ENCODE measurements around the gene FAM193B.
A peak's percentile ranks its signal among the peaks of the same experiment; 100 is the strongest.
"Not testable (repeated sequence)": the region's sequence is repeated elsewhere in the genome, so short reads cannot be mapped to it uniquely, and the experiment has no call there.

FAM193B gene

DNA sequence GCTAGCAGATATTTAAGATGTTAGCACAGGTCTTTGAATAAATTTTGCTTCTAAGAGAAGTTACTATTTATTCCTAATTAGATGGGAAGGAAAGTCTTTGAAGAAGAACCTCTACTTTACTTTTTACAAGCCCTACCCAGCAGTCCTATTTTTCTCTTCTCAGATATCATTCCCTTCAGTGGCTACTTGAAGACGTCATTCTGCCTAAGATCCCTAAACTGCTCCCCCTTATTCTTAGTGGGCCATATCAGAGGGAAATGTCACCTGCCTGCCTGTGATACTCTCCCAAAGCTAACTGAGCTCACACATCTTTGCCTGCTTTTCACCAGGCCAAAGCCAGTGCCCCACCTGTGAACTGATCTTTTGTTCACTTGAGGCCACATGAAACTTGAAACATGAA, 21.1 kb upstream of the FAM193B start:
- no peak for DNase-seq

DNA sequence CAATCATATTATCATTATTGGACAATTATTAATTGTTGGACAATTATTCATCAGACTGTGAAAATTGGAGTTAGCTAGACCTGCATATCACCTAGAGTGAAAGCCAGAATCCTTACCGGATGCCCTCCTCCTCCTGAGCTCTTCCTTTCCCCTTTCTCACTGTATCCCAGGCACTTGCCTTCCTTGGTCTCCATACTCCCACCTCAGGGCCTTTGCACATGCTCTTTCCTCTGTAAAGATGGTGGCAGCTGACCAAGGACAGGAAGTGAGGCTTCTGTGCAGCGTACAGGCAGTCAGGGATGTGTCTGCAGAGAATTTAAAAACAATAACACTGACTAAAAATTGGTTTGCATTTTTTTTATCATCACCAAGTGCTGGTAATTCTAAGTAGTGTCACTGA, 15.5 kb upstream of the FAM193B start:
- DNase-seq: no peak

DNA sequence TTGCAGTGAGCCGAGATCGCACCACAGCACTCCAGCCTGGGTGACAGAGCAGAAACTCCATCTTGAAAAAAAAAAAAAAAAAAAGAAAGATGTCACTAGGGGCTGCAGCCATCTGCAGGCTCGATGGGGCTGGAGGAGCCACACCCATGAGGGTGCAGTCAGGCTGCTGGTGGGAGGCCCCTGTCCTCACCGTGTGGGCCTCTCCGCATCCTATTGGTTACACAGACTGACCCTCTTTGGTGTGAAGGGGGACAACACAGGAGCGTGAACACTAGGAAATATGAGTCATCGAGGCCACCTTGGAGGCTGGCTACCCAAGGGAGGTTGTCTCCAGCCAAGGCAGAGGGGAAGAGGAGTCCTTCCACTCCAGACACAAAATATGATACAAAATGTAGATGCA, 14.0 kb upstream of the FAM193B start:
- no peak for DNase-seq

DNA sequence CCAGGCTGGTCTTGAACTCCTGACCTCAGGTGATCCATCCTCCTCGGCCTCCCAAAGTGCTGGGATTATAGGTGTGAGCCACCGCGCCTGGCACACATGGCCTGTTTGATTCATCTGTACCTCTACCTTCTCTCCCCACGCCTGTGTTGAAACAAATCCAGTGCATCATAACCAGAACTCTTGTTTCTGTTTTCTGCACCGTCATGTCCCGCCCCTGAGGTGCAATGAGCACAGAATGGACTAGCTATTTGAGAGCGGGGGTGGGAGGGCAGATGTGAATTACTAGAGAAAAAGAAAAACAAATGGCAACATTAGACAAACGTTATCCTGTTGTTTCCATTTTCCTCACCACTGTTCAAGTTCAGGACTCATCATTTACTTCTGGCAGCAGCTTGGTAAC, 10.7 kb upstream of the FAM193B start:
- no peak for DNase-seq

DNA sequence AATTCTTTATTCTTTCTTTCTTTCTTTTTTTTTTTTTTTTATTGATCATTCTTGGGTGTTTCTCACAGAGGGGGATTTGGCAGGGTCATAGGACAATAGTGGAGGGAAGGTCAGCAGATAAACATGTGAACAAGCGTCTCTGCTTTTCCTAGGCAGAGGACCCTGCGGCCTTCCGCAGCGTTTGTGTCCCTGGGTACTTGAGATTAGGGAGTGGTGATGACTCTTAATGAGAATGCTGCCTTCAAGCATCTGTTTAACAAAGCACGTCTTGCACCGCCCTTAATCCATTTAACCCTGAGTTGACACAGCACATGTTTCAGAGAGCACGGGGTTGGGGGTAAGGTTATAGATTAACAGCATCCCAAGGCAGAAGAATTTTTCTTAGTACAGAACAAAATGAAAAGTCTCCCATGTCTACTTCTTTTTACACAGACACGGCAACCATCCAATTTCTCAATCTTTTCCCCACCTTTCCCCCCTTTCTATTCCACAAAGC, 5.1 kb upstream of the FAM193B start:
- not testable (repeated sequence) for DNase-seq

DNA sequence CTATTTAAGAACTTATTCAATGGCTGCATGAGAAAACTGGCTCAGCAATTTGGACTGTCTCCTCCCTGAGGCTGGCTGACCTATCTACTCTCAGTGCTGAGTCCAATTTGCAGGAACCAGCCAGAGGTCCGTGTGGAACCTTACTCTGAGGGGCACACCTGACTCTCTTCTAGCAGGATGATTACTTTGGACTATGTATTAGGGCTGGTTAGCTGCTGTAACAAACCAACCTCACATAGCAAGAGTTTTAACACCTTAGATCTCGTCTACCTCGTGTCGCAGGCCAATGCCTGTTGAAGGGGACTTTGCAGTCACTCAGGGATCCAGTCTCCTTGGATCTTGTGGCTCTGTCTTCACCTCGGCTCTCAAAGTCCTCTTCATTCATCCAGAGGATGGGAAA, 3.4 kb upstream of the FAM193B start:
- no peak for DNase-seq

DNA sequence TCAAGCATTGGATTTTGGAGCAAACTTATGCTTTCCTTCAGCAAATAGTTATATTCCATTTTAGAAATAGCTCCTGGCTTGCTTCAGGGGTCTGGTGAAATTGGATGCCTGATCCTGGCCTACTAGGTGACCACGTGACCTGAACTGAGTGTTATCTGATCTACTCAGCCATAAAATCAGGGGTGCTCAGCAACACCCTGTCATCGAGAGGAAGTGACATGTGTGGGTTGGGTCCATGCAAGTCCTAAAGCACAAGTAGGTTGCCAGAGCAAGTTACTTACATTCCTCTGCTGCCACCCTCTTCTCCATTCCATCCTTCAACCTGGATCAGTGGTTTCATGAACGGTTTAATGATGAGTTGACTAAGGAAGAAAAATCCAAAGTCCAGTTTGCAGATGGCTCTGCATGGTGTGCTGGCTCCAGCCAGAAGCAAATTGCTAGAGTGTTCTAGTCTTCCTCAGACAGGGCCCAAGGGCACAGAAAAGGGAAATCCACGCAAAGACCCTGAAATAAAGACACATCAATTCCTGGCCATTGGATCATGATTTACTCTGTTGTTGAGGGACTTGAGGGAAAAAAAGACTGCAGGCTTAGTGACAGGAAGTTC, 2.8 kb upstream of the FAM193B start:
- DNase-seq: no peak

DNA sequence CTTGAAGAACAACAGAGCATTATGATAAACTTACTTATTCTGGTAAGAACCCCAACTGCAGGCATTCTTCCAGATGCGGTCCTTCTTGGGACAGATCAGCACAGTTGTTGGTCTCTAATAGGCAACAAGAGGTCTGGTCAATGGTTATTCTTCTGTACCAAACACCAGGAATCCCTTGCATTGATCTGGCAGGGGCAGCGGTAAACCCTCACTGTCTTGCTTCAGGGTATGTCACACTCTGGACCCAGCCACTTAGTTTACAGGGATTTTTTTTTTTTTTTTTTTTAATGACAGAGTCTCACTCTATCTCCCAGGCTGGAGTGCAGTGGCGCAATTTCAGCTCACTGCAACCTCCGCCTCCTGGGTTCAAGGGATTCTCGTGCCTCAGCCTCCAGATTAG, 1.3 kb upstream of the FAM193B start:
- no peak for DNase-seq

DNA sequence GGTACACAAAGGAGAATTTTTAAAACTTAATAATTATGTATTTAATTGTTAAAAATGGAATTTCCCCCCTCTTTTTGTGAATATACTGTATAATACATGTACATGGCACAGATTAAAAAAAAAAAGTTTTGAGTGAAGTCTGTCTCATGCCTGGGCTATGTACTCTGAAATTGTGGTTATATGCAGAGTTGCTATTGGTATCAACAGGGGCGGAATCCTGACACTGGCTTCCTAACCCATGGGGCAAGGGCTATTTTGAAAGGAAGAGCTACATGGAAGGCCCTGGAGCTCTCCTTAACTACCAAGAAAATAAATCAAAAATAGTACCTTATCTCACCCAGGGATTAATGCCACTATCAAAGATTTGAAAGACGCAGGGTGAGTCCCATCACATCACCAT, 865 bp upstream of the FAM193B start:
- DNase-seq: no peak

DNA sequence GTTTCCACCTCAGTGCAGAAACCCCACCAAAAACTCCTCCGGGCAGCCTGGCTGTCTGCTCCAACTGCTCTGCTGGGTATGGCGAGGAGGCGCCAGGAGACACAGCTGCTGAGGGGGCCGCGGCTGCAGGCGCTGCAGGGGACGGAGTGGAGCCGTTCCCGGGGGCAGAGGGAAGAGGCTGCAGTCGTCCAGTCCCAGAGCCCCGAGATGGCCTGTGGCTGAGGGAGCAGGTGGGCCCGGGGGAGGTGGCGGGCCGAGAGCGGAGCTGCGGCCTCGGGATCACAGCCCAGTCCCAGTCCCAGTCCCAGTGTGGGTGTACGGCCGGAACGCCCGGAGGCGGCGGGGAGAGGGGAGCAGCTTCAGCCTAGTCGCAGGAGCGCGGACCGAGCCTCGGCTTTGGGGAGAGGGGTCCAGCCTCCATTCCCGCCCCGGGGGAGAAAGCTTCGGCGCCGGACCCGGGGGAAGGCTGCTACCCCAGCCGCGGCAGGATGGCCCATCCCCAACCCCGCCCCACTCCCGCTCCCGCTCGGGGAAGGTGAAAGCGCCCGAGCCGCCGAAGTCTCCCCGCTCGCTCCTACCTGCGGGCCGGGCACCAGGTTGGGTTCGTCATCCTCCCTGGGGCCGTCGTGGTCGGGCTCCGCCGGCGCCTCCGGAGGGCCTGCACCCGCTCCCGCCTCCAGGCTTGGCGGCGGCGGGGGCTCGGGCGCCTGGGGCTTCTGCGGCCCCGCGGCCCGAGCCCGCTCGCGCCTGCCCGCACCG, 513 bp downstream of the FAM193B start:
- DNase-seq: peak in 1 of 4 experiments; percentile 26

DNA sequence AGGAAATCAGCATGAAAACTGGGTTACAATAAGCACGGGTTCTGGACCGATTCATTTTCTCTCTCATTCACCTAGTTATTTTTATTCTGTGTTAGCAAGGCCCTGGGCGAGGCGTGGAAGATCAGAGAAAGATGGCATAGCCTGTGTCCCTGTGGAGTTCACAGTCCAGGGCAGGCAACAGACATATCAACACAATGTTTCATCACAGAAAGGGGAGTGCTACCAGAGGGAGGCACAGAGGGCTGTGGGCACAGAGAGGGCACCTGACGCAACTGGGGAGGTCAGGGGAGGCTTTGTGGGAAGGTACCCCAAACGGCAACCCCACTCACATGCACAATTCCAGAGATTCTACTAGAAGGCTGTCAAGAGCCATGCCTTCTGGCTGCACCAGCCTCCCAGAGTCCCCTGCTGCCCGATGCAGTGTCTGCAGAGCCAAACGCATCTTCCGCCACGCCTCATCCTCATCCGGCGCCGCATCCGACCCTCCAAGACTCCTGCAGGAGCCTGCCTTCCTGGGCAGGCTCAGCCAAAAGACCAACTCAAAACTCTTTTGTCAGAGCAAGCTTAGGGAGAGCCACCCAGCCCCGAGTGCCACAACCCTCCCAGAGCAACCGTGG, 1.4 kb downstream of the FAM193B start:
- DNase-seq: no peak

DNA sequence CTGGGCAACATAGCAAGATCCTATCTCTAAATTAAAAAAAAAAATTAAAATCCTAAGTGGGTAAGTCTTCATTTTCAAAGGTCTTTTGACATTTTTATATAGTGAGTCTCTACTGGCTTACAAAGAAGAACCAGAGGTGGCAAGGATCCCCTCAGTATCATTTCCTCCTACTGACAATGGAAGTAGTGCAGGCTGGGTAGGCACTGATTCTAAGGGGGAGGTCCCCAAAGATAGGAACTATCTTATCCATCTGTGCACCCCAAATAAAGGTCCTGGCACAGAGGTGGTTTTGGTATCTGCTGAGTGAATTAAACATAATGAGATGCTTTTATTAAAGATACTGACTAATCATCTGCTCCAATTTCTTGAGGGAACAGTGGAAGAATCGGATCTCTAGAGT, 4.2 kb downstream of the FAM193B start:
- no peak for DNase-seq

DNA sequence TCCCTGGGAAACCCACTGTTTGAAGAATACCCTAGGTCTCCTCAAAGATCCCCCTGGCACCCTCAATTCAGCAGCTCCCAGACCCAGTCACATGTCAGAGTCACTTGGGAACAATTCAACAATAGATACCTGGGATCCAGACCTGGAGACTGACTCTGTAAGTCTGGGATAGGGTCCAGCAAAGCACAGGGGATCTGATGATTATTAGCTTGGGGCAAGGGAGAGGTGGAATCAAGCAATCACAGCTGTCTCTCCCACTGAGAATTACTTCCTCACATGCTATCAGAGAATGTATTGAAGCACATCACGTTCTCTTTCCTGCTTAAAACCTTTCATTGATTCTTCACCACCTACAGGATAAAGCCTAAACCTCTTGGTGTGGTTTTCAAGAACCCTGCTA, 5.9 kb downstream of the FAM193B start:
- DNase-seq: no peak

DNA sequence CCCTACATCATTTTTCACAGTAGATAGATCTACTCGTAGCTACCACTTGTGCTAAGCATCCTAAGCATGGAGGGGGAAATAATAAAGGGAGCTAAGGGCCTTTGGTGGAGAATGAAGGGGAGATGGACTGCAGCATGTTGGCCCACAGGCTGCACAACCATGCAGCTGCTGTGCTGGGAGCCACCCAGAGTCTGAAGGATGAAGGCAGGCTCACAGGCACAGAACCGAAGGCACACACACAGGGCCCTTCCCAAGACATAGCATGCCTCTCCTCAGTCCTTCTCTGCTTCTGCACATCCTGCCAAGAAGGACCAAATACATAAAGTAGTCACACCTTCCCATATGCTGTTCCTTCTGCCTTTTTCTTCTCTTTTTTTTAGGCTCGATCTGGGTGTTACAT, 6.6 kb downstream of the FAM193B start:
- DNase-seq: no peak

DNA sequence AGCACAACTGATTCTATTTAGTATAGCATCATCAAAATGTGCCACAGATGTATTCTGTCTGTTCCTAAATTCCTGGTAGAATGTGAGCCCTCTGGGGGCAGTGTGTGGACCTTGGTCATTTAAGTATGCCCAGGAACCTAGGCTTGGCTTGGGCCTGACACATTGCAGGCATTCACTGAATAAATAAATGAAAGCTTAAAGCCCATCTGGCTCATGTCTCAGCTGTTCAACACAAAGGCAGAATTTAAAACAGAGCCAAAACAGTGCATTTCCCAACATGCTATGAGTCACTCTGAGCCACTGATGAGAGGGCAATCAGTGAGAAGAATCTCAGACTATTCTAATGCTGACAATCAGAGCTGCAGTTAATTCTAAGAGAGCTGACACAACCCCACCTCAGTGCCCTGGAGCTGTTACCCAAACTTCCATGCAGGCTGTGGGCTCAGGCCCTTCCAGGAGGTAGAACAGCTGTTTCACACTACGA, 8.1 kb downstream of the FAM193B start:
- DNase-seq: no peak

DNA sequence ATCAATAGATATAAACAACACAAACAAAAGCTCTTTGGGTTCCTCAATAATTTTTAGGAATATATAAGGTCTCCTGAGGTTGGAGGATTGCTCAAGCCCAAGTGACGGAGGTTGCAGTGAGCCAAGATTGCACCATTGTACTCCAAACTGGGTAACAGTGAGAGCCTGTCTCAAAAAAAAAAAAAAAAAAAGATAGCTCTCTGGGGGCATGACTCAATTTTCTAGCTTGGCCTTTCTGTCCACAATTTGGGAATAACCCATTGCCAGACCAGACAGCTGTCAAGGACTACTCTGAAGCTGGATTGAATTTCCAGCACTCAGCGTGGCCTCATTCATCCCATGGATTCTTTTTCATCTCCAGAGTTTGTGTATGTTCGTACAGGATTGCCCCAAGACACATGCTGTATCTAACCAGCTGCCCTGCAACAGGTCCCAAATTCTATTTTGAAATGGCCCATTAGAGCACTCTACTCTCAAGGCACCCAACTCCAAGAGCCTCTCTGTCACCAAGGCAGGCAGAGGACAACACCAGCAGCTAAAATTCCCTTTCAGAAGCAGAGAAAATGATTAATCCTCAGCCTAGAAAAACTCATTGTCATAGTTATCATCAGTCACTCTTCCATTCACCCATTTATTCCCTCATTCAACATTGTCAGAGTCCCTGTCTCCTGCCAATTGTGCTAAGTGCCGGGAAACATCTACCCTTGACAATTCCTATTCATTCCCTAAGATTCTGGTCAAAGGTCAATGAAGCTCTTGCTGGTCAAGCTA, 8.7 kb downstream of the FAM193B start:
- no peak for DNase-seq

DNA sequence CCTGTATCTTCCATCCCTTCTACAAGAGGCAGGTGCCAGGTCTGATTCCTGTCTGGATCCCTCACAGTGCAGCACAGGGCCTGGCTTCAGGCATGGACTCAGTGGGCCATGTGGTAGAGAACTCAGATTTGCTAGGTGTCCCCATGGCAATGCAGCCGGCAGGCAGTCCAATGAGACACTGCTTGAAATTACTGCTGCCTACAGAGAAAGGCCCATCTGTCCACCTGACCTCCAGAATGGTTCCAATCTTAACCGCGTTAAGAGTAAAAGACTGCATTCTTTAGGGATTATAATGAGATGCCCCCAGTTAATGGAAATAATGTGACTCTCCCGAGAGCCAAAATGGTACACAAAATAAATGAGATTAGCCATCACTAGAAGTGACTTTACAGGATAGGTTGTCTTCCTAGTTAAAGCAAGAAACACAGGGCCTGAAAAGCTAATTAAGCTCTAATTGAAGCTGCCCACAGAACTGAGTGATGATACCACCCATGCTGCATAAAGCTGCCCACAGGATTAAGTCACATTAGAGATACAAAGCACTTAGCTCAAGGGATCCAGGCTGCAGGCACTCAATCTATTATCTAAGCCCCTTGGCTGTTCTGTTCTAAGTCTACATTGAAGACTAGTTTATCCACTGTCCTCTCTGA, 11.4 kb downstream of the FAM193B start:
- no peak for DNase-seq

DNA sequence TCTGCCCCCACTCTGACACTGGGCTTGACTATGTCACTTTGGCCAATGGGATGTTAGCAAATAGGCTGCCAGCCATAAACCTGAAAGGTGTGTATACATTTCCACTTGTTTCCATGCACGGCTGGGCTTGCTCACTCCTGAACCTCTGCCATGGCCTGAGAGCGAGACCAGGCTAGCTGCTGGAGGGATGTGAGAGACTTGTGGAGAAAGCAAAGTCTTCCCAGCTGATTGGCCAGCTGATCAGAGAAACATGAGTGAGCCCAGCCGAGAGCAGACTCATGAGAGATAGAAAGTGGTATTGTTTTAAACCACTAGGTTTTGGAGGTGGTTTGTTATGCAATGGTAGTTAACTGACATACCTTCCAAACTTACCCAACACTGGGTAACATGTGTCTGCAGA, 13.9 kb downstream of the FAM193B start:
- DNase-seq: no peak

DNA sequence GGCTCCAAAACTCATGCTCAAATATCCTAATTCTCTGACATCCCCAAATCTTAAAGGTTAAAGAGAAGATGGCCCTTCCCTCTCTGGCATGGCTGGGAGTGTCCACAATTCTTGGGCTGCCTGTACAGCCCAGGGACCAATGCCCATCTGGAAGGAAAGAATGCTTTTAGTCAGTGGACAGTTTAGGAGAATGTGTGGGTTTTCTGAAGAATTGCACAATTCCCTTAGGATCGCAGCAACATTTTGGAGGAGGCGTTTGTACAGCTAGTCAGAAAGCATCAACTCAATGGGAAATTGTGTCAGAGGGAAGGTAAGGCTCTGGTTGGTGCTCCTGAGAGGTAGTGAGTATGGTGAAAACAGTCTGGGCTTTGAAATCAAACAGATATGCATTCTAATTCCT, 15.0 kb downstream of the FAM193B start:
- no peak for DNase-seq

DNA sequence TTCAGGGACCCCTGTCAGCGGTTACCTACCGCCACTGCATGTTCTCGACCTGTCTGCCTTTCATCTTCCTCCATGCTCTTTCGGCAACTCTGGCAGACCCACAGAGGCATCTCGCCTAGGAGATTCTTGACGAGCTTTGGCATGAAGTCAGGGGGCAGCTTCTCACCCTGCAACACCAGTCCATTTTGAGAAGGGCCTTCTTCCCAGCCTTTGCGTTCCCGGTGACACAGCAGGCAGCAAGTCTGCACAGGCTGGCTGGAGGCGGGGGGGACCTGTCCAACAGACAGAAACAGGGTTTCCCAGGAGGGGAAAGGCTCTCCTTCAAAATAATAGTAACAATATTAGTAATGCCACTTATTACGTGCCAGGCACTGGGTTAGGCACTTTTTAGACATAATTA, 15.5 kb downstream of the FAM193B start:
- no peak for DNase-seq

DNA sequence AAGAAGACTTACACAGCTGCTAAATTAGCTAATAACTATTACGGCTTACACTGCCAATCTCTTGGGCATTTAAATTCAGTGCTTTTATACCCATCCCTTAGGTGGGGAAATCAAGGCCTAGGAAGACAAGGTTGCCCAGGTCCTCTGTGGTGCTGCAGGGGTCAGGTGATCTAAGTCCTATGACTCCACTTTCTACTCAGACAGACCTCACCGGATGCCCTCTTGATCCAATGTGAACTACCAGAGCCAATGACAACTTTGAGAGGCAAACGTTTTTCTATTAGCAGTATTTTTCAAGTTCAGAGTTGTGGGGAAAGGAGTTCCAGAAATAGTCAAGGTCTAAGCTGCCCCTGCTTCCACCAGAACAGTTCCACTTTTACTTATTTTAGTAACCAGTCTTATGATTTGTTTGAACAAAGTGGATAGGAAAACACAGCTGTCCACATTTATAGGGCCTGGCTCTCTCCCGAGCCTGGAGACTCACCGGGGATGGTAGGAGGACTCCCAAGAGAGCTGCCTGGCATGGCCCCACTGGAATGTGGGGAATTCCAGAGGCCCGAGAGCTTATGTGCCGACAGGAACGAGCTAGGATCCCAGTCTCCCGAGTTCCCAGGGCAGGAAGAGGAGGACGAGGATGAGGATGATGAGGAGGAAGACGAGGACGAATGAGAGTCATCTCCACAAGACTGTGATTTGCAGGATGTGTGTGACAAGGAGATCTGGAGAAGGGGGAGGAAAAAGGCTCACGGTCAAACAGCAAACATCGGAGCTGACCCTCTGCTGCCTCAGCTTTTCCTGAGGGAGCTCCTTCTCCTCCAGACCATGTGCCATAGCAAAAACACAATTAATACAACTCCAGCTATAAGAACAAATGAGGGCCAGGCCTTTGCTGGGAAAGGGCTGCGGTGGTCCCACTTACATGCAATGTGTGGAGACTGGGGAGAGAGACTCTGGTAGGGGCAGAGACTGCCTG, 16.7 kb downstream of the FAM193B start:
- DNase-seq: no peak

DNA sequence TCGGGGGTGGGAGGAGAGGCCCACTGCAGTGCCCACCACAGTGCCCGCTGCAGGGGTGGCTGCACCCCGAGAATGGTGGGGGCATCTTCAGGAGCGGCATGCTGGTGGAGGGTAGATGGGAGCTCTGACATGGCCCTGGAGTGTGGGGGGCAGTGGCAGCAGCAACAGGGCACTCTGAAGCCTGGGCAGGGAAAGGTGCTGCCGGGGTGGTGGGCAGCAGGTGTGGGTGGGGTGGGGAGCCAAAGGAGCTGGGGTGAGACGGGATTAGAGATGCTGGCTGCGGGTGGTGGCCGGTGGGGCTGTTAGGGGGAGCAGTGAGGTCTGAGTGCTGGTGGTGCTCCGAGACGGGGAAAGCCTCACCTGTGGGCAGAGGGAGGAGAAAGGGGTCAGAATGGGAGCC, 18.0 kb downstream of the FAM193B start:
- DNase-seq: no peak

Measured in activated naive CD4-positive, alpha-beta T cell (primary cell).